COLO829 (cell line): Measurements from ENCODE around the gene MPDZ.
A peak's percentile ranks its signal among the peaks of the same experiment; 100 is the strongest.

Experiments
- DNase-seq: peaks from one replicate; pipeline ENCODE4 v3.0.0; 2012; ENCODE audit warnings: low spot score

Gene MPDZ

GRCh38 chr9:13181652-13182051 is 97.8 kb downstream of the MPDZ start:
- no peak for DNase-seq

DNA sequence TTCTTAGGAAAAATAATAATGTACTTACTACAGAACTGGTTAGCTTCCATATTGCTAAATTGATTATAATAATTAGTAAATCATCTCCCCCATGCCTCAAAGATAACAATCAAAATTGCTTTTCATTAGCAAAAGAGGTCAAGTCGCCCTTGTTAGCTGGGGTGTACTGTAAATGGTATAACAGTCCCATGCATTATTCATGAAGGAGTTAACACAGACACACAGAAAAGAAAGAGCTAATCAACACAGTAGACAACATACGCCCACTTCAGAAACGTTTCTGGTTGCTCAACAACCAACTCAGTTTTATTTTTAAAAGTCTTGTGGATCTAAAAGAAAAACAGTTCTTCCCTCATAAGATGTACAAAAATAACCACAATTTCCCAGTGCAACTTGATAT is 100.2 kb downstream of the MPDZ start:
- no peak for DNase-seq

DNA sequence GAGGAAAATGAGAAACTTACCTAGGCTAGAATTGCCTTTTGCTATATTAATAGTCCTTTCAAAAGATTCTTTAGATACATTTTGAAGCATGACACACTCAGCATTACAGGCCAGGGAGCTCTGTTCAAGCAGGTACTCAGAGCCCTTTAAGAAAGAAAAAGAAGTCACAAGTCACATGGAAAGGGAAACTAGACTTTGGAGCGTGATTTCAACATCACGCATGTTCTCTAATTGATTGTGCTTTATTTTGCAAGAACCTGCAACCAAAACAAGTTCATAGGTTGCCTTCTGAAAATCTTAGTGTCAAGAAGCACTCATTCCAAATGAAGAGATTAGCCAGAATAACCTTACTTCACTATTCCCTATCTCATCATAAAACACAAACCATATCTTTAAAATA is 103.8 kb downstream of the MPDZ start:
- no peak for DNase-seq

GRCh38 chr9:13174906-13175639 is 104.4 kb downstream of the MPDZ start:
- DNase-seq: no peak

- DNase-seq: no peak
Observed at GRCh38 chr9:13173553-13173952, 105.9 kb downstream of the MPDZ start.

DNA sequence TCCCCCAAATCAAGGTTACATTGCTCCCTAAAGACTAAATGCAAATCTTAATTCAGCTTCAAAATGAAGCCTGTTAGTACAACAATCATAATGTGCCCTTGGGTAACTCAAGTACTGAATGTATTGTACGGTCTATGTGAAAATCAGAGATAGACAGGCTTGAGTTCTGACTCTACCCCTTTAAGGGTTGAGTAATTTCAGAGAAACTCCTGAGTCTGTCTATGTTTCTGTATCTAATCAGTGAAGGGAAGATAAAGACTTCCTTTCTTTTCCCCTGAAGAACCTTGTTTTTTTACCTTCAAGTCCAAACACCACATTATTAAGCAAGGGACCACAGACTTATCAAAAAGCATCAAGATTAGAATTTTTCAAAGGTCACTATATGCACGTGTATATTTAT is 108.2 kb downstream of the MPDZ start:
- peak; percentile 2 for DNase-seq

DNA sequence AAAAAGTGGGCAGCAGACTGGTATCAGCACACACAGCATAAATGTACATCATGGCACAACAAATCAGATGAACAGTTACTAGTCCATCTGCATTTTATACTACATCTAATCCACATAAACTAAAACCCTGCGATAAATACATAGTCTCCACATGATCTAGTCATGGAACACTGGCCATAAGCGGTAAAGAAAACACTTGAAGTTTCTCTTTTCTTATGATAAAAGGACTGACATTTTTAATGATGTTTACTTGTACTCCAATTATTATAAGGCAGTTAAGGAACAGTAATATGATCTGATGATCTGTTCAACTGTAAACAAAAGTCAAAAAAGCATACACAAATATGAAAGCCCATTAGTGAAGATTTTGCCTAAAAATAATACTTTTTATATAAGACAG is 112.5 kb downstream of the MPDZ start:
- no peak for DNase-seq

DNA sequence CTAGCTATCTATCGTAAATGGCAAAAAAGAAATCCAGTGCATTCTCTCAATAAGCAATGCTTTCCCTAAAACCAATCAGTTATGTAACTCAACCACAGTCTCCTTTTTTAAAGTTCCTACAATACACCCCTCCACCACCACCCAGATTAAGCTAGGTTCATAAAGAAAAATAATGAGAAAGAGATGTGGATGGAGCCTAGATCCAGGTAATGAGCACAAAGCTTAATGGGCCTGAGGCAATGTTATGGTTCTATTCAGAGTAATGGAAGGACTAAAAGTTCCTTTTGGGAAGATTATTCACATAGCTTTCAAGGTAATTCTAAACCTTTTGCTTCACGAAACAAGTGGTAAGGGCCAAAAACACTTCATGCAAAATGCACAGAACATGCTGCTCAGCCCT is 113.5 kb downstream of the MPDZ start:
- no peak for DNase-seq

GRCh38 chr9:13165236-13165945 is 114.1 kb downstream of the MPDZ start:
- no peak for DNase-seq

GRCh38 chr9:13163946-13164345 is 115.5 kb downstream of the MPDZ start:
- DNase-seq: no peak

DNA sequence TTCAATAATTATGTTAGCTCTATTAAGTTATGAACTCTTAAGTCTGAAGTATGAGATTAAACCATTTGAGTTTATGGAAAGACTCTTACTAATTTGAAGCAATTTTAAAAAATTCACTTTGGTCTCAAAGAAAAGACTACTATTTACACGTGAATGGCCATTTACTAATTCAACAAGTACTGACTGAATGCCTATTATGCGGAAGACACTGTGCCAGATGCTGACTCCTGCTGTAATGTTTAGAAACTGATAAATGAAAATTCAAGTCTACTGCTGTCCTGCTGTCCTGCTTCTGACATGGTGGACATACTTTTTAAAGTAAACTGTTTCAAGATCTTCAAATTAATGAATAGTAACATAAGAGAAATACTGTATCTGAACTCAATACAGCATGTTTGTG is 116.2 kb downstream of the MPDZ start:
- DNase-seq: no peak

DNA sequence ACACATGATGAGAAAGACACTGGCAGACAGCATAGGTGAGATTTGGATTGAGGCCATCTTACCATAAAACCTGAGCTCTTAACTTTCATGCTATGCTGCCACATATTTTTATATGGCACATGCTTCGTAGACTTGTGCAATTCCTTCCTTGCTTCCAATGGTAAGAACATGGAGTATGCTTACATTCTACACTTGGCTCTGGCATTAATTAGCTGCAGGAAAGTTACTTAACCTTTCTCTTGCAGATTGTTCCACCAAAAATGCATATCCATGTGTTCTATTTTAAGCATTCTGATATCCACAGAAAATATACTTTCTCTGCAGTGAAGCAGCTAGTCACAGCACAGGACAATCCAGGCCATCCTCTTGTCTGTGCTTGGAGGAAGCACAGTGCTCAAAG is 119.4 kb downstream of the MPDZ start:
- no peak for DNase-seq

GRCh38 chr9:13158986-13159385 is 120.5 kb downstream of the MPDZ start:
- DNase-seq: no peak

DNA sequence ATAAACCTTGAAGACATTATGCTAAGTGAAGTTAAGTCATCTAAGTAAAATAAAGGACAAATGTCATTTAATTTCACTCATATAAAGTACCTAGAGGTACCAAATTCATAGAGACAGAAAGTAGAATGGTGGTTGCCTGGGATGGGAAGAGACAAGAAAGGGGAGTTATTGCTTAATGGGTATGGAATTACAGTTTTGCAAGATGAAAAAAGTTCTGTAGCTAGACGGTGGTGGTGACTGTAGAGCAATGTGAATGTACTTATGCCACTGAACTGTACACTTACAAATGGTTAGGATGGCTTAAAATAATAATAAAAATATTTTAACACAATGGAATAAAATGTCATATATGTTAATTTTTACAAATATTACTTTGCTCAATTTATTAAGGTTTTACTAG is 128.0 kb downstream of the MPDZ start:
- DNase-seq: no peak

GRCh38 chr9:13149454-13149853 is 130.0 kb downstream of the MPDZ start:
- no peak for DNase-seq

DNA sequence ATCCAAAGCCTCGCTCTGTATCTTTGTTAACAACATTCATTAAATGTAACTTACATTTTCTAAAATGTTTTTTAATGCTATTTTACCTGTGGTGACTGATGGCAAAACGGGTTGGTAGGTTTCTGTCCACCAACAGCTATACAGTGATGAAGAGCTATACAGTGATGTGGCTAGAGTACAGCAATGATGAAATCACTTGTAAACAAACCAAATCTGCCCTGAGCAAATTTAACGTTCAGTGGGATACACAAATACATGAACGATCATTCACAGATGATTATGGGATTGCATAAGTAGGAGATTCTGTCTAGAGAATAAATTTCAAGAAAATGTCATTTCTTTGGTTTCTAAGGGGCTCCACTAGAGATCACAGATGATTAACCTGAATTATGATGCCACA is 132.7 kb downstream of the MPDZ start:
- DNase-seq: no peak

GRCh38 chr9:13145340-13145739 is 134.2 kb downstream of the MPDZ start:
- DNase-seq: no peak

DNA sequence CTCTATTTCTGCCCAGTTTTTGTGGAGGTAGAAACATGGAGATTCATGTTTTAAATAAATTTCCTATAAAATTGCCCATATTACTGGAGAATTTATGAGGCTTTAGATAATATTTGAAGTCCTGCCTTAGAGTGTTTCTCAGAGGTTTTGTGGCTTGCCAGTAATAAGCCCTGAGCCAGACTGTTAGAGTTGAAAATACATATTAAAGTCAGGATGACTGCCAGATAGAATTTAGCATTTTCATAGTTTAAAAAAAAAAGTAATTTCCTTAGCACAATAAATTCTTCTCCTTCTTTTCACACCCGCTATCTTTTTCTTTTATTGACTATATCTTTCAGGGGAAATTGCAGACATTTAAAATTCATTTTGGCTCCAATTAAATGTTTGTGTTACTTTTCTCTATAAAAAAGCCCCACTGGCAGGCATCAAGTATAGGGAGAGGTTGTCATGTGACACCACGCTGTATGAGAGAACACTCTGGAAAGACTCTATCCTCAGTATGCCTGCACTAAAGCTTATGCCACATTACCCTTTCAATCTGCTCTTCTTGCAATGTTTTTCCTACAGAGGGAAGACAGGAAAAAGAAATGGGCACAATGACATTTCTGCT is 135.2 kb downstream of the MPDZ start:
- no peak for DNase-seq

DNA sequence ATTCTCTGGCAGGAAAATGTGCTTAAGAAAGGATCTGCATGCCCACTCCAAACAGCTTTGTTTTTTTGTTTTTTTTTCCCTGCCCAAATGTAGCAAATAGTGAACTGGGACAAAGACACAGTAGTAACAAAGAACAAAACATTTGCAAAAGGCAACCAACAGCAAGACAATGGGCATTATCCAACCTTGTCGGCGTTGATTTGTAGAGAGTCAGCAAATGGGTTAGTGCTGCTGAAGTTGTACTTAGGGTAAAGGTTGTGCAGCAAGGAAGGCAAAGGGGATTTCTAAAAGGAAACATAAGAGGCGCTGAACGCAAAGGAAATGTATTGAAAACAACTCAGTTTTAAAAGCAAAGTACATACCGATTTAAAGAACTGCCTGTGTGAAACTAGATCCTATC is 136.2 kb downstream of the MPDZ start:
- DNase-seq: no peak

GRCh38 chr9:13142776-13143175 is 136.7 kb downstream of the MPDZ start:
- no peak for DNase-seq

DNA sequence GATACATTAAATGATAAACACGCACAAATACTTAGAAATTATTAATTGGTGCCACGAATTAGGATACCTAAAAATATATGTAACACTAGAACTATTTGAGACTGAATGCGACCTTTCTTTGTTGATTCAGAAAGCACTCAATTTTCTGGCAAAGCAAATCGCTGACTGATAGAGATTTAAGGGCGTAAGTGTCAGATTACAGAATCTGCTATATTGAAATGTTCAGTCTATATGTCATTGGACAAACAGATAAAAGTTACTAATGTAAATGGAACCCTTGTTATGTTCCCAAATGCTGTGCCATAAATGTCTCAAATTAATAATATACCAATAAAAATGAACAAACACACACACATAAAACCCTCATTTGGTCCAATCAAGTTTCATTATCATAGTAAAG is 137.9 kb downstream of the MPDZ start:
- peak; percentile 20 for DNase-seq

DNA sequence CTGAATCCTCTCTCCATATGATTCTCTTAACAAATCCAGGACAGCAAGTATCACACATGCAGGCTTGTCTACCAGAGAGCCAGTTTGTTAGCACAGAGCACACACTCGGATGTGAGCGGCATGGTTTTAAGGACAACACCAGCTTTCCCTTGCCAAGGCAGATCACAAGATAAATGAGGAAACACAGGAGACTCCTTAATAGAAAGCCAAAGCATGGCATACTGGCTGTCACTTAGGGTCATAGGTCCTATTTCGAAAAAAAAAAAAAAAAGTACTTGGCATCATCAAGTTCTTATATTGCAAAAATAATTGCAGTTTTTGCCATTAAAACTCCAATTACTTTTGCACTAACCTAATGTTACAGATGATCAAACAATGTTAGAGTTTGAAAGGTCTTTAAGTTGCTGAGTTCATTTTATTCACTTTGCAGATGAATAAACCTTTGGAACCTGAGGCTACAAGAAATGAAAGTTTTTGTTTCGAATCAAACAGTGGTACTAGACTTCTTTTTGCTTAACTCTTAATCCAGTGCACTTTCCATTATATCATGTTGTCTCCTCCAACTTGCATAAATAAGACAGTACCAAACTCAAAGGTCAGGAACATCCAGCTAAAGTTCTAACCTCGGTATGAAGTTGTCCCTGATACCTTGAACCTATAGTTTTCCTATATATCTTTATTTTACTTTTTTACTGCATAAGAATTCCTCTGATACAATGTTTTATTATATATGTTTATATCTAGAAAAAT is 138.5 kb downstream of the MPDZ start:
- DNase-seq: no peak
